DMS153 treated with DMSO at 0.1 percent for 48 hours (cell line): Measurements from ENCODE around the gene NEAT1.
"Not testable (repeated sequence)": the region's sequence is repeated elsewhere in the genome, so short reads cannot be mapped to it uniquely, and the experiment has no call there.

Experiments
- DNase-seq: peaks from one replicate; lab custom pipeline; 2025; ENCODE audit not compliant: unreplicated experiment; lab: John Stamatoyannopoulos, UW

NEAT1 gene

DNA sequence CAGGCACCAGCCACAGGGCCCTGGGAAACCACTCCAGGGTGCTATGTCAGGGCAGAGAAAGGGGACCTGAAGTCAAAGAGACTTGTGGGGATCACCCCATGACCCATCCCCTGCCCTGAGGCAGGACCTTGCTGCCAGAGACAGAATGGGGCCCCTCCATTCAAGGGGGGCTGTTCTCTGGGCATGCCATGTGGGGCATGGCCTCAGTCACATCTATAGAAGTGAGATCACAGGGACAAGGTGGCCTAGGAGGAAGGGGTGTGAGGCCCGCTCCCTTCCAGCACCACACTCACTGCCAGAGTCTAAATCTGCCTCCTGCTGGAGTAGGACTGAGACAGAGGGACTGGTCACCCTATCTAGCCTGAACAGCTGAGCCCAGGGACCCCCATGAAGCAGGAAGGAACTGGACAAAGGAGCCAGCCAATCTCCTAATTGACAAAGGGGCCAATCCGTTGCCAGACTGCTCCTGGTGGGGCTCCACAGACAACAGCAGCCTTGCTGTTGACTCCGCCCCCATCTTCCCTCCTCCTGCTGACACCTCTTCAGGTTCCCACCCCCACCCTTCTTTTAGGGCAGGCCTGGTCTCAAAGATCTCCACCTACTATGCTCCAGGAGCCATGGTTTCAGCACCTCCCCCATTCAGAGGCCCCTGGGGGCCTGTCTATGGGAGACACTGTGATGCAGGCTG is 26.0 kb downstream of the NEAT1 start:
- DNase-seq, result no peak

DNA sequence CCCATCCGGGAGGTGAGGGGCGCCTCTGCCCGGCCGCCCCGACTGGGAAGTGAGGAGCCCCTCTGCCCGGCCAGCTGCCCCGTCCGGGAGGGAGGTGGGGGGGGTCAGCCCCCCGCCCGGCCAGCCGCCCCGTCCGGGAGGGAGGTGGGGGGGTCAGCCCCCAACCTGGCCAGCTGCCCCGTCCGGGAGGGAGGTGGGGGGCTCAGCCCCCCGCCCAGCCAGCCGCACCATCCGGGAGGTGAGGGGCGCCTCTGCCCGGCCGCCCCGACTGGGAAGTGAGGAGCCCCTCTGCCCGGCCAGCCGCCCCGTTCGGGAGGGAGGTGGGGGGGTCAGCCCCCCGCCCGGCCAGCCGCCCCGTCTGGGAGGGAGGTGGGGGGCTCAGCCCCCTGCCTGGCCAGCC is 28.7 kb downstream of the NEAT1 start:
- not testable (repeated sequence) for DNase-seq

DNA sequence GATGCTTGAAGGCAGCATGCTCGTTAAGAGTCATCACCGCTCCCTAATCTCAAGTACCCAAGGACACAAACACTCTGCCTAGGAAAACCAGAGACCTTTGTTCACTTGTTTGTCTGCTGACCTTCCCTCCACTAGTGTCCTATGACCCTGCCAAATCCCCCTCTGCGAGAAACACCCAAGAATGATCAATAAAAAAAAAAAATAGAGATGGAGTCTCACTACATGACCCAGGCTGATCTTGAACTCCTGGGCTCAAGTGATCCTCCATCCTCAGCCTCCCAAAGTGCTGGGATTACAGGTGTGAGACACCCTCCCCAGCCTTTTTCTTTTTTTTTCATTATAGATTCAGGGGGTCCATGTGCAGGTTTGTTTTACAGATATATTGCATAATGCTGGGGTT is 29.7 kb downstream of the NEAT1 start:
- DNase-seq, result not testable (repeated sequence)

DNA sequence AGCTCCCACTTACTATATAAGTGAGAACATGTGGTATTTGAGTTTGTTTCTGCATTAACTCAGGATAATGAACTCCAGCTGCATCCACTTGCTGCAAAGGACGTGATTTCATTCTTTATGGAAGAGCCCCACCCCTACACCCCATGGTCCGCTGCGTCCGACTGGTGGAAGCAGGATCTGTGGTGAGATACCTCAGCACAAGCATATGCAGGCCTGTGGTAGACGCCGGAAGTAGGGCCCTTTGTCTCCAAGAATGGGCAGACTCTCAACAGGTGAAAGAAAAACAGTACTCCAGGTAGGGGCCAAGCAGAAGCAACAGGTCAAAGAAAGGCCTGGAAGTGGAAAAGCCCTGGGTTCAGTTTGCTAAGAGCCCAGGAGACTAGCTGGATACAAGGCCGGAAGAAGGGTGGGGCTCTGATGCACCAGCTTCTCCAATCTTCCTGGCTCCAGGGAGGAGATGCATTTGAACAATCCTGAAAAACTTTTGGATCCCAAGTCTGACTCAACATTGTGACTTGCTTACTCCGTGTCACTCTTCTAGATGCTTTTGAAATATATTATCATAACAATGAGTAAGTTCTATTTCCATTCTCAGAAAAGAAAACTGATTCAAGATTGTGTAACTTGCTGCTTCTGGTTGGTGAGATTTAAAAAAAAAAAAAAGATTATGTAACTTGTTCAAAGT is 30.4 kb downstream of the NEAT1 start:
- DNase-seq, result peak; percentile 43

DNA sequence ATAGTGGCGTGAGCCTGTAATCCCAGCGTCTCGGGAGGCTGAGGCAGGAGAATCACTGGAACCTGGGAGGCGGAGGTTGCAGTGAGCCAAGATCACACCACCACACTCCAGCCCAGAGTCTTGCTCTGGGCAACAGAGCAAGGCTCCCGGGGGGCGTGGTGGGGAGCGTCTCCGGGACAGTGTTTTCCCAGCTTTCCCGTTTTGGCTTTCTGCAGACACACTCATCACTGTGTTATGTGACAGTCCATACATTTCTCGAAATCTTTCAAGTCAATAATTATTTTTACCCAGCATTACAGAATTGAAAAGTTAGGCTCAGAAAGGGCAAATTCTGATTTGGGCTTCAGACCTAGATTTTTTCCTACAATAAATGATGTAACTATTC is 31.7 kb downstream of the NEAT1 start:
- no peak for DNase-seq

DNA sequence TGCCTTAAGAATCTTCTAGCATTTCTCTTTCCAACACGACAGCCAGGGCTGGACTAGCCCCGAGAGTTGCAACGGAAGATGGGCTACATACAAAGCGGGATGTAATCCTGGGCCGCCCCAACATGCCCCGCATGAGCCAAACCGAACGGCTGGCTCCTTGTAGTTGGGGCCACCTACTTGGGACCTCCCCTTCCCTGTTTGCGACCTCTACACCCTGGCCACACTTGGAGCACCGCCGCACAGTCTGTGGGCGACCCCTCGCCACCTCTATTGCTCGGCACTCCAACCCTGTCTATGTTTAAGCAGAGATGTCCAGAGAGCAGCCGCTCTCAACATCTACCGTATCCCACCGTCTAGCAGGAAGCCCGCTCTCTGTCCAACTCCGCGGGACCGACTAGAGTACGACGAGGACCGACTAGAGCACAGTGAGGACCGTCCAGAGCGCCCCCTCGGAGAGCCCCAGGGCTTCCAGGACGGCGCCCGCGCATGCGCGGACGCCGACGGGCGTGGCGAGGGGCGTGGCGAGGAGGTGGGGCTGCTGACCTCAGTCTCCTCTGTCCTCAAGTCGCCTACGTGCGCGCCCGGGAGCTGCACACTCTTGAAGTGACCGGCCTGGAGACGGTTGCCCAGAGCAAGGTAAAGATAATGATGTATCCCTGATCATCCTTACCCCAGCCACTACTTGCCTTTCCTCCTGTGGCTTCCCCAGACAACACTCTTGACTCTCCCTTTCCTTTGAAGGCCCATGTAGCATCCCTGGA is 32.3 kb downstream of the NEAT1 start:
- DNase-seq, result peak; percentile 75

DNA sequence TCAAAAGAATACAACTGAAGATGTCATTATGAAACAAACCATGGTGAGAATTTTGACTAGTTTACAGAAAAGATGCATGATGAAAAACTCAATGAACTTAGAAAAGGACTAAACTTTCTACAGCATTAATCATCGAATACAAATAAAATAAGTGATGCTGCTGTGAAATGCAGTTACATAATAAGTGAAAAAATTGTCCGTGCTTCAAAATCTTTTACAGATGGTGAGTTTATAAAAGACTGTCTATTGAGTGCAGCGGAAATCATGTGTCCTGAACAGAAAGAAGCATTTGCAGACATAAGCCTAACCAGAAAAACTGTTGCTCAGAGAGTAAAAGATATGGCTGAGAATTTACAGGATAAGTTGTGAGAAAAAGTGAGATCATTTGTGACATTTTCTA is 33.8 kb downstream of the NEAT1 start:
- no peak for DNase-seq

DNA sequence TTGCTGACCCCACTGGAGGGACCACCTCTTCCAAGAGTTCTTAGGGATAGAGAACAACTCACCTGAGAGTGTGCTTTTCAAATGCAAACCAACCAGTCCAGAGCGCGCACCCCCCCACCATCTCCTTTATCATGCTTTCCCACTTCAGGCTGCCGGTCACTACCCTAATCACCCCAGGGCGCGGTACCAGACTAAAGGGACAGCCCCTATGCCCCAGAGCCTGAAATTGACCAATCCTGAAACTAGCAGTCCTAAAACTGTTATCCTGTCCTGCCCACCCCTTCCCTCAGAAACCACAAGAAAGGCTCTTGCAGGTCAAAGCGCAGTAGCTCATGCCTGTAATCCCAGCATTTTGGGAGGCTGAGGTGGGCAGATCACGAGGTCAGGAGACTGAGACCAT is 37.0 kb downstream of the NEAT1 start:
- DNase-seq, result no peak

DNA sequence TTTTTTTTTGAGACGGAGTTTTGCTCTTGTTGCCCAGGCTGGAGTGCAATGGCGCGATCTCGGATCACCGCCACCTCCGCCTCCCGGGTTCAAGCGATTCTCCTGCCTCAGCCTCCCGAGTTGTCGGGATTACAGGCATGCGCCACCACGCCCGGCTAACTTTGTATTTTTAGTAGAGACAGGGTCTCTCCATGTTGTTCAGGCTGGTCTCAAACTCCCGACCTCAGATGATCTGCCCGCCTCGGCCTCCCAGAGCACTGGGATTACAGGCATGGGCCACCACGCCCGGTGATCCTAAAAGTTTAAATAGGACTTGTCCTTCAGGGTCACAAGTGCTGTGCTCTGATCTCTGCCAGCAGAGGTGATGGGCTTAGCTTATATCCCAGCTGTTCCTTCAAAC is 42.9 kb downstream of the NEAT1 start:
- not testable (repeated sequence) for DNase-seq

DNA sequence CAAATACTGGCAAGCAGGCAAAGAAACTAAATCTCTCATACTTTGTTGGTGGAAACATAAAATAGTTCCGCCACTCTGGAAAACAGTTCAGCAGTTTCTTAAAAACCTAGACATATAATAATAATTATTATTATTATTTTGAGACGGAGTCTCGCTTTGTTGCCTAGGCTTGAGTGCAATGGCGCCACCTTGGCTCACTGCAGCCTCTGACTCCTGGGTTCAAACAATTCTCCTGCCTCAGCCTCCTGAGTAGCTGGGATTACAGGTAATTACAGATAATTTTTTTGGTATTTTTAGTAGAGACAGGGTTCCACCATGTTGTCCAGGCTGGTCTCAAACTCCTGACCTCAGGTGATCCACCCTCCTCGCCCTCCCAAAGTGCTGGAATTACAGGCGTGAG is 44.7 kb downstream of the NEAT1 start:
- not testable (repeated sequence) for DNase-seq

DNA sequence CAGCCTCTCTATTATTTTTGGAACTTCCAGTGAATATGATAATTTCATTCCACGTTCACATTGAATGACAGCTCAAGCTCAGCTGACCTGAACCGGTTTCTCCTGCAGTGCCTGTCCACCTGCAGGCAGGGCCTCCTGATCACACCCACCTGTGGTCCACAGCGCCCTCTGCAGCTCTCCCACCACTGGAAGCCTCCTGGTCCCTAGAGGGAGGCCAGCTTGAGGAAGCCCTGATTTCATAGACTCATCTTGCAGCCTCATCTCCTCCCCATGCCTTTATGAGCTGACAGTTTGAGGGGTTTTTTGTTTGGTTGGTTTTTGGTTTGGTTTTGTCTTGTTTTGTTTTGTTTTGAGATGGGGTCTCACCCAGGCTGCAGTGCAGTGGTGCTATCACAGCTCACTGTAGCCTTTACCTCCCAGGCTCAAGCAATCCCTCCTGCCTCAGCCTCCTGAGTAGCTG is 46.3 kb downstream of the NEAT1 start:
- peak; percentile 73 for DNase-seq

DNA sequence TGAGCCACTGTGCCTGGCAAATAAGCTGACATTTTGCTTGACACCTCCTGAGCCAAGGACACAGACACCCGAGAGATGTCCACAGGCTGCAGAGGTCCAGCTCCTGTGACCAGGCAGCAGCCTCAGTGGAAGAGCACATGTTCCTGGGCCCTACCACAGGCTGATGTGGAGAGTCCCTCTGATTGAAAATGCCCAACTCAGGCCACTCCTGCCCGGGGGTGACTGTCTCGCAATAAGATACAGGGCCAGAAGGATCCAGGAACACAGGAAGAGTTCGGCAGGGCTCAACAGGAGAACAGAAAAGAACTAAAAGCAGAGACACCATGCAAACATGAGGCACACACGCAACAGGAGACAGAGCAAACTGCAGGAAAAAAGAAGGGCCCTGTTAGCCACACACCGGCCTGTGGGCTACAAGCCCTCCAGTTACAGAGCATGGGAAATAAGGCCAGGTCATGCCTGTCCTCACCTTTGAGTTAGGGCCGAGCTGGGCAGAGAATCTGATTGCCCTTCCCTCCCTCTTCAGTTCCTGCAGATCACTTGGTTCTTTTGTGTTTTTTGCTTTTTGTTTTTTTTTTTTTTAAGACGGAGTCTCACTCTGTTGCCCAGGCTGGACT is 47.9 kb downstream of the NEAT1 start:
- no peak for DNase-seq

DNA sequence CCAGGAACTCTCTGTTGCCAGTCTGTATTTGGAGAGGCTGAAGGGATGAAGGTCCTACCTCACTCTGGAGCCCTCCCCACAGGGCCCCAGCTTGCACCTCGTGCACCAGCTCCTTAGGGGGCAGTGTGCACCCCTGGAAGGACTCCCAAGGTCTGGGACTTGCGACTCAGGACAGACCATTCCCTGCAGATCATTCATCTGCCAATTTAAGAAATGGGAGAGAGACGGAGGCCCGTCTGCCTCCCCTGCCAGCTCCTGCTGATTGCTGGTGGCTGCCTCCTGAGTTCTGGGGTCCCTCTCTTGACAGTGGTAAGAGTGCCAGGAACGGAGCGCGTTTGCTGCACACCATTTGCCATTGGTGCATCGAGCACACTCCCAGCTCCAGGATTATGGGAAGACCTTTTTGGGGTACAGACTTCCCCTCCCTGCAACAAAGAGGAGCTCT is 48.9 kb downstream of the NEAT1 start:
- peak; percentile 55 for DNase-seq

DNA sequence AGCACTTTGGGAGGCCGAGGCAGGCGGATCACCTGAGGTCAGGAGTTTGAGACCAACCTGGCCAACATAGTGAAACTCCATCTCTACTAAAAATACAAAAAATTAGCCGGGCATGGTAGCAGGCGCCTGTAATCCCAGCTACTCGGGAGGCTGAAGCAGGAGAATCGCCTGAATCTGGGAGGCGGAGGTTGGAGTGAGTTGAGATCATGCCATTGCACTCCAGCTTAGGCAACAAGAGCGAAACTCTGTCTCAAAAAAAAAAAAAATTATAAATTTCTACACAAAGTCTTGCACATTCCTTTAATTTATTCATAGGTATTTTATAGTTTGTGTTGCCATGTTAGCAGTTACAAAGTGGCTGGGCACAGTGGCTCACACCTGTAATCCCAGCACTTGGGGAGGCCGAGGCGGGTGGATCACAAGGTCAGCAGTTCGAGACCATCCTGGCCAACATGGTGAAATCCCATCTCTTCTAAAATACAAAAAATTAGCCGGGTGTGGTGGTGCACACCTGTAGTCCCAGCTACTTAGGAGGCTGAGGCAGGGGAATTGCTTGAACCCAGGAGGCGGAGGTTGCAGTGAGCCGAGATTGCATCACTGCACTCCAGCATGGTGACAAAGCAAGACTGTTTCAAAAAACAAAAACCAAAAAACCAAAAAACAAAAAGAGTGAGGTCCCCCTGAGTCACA is 50.1 kb downstream of the NEAT1 start:
- not testable (repeated sequence) for DNase-seq

DNA sequence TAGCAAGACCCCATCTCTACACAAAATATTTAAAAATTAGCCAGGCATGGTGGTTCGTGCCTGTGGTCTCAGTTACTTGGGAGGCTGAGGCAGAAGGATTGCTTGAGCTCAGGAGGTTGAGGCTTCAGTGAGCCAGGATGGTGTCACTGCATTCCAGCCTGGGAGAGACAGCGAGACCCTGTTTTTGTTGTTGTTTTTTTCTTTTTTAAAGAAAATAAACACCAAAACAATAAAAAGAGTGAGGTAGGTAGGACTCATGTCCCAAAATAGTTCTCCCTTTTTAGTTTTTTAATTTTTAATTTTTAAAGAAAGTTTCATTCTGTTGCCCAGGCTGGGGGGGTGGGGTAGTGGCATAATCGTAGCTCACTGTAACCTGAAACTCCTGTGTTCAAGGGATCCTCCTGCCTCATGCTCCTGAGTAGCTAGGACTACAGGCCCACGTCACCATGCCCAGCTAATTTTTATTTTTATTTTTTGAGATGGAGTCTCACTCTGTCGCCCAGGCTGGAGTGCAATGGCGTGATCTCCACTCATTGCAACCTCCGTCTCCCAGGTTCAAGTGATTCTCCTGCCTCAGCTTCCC is 50.8 kb downstream of the NEAT1 start:
- no peak for DNase-seq

DNA sequence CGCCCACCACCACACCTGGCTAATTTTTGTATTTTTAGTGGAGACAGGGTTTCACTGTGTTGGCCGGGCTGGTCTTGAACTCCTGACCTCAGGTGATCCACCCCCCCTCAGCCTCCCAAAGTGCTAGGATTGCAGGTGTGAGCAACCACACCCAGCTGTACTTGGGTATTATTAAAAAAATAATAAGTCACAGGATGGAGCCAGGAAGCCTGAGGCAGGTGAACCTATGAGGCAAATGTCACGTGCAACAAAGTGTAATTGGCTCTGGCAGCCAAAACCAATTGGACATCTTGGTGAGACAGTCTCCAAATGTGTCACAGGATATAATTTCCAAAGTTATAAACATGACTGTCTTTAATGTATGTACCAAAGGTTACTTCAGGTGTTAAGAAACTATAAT is 52.3 kb downstream of the NEAT1 start:
- no peak for DNase-seq

DNA sequence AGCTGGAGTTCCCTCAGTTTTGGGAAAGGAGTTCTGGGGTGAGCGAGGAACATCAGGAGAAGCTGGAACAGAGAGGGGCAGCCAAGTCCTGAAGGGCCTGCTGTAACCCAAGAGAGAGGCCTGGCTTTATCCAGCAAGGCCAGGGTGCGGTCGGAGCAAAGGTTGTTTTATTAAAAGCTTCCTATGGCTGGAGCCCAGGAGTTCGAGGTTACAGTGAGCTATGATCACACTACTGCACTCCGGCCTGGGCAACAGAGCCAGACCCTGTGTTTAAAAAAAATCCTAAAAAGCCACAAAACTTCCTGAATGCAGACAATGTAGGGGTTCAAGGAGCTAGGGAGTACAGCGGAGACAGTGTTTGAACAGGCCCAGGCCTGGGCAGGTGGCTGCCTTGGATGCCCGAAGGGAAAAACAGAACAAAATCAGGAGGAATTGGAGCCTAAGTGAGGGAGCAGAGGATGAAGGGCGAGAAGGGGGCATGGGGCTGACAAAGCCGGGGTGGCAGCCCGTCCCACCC is 54.1 kb downstream of the NEAT1 start:
- DNase-seq, result no peak

DNA sequence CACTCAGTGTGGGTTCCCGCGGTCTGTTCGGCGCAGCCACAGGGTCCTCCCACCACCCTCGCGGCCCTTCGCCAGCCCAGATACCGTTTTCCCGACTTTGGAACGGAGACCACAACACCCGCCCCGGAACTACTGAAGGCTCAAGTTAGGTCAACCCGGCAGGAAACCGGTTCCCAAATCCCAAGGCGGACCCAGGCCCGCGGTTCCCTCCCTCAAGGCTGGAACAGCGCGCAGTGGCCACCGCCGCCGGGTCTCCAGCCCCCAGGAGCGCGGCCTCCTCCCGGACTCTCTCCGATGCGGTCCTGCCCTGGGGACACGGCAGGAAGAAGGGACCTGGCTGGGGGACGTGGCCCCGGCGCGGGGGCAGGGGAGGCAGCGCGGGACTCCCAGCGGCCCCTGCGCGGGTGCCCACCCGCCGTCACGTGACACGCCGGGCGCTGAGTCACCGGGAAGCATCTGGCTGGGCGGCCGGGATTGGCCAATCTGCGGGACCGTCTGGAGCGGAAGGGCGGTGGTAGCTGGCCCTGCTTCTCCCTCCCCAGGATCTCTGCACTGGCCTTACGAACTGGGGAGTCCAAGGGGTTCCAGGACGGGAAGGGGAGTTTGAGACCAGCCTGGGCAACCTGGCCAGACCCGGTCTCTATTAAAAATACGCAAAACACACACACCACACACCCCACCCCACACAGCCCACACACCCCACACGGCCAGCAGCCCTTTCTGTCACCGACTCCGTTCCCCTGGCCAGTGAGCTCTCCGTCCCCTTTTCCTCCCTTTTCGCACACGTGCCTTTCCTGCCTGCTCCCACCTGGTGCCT is 54.8 kb downstream of the NEAT1 start:
- DNase-seq, result peak; percentile 86

DNA sequence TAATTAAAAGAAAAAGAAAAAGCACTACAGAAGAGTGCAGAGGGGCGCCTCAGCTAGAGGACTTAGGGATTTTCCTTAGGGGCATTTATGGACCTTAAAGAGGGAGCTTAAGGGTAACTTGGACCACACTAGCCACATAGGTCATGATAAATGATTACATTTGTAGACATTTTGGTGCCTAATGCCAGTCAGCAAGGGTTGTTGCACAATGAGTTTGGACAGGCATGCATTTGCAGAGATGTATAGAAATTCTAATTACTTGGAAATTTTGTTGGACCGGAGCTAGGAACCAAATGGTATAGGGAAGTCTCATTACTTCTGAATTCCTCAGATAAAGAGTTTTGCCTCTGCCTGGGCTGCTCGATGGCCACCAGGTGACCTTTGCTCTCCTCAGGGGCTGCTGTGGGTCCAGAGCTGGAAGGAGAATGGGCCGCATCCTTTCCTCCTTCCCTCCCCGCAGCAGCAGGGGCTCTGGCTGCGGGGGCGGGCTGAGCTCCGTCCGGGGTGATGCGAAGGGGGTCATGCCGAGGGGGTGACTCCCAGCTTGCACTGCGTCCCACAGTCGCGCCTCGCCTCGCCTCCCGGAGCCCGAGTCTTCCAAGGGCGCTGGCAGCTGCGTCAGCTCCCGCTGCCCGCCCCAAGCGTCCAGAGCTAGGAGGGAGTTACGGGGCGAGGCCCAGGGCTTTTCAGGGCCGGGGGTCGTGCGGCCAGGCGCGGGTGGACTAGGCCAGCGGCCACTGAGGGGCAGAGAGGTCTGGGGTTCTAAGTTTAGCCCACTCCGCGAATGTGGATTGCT is 56.0 kb downstream of the NEAT1 start:
- no peak for DNase-seq
